GM11168 (cell line): ENCODE measurements around the gene ZMIZ2.
"Not testable (repeated sequence)": the region's sequence is repeated elsewhere in the genome, so short reads cannot be mapped to it uniquely, and the experiment has no call there.

Experiments used
- in situ Hi-C: fragments of 300-500 bp; cut with MboI; formaldehyde crosslinking; loops from one replicate; pipeline ENCODE4 v1.12.0; 2022; ENCODE audit warnings: low sequenced_read_pairs; ENCODE audit not compliant: unreplicated experiment

Gene ZMIZ2

GRCh38 chr7:44794331-44794730 lies 45.7 kb downstream of the ZMIZ2 start:
- in situ Hi-C loops: no loop called here

- in situ Hi-C loops: no loop called here
These were observed 47.4 kb downstream of the ZMIZ2 start for GRCh38 chr7:44796034-44796503.

- in situ Hi-C loops: no loop called here
These were observed 48.1 kb downstream of the ZMIZ2 start, which contains the start of gene PPIA for GRCh38 chr7:44796504-44797328. PPIA (plus strand) TSS chr7:44796681; CDS start chr7:44796725, 44 bp downstream.

GRCh38 chr7:44797329-44798258 lies 48.9 kb downstream of the ZMIZ2 start:
- in situ Hi-C loops: no loop called here

- in situ Hi-C loops: no loop called here
These were observed 50.1 kb downstream of the ZMIZ2 start for GRCh38 chr7:44798649-44799305.

- in situ Hi-C loops: no loop called here
These were observed 51.3 kb downstream of the ZMIZ2 start for GRCh38 chr7:44799939-44800338.

GRCh38 chr7:44801890-44802289 lies 53.2 kb downstream of the ZMIZ2 start:
- in situ Hi-C loops: no loop called here

GRCh38 chr7:44802418-44803025 lies 53.9 kb downstream of the ZMIZ2 start:
- in situ Hi-C loops: no loop called here

- in situ Hi-C loops: not testable (repeated sequence)
These were observed 55.3 kb downstream of the ZMIZ2 start for GRCh38 chr7:44803828-44804519.

GRCh38 chr7:44805950-44806349 lies 57.3 kb downstream of the ZMIZ2 start:
- in situ Hi-C loops: no loop called here

- in situ Hi-C loops: no loop called here
These were observed 60.3 kb downstream of the ZMIZ2 start for GRCh38 chr7:44808914-44809393.

- in situ Hi-C loops: no loop called here
These were observed 62.4 kb downstream of the ZMIZ2 start for GRCh38 chr7:44811093-44811492.

GRCh38 chr7:44811571-44811970 lies 62.9 kb downstream of the ZMIZ2 start:
- in situ Hi-C loops: no loop called here

- in situ Hi-C loops: no loop called here
These were observed 66.3 kb downstream of the ZMIZ2 start for GRCh38 chr7:44814919-44815318.

- in situ Hi-C loops: no loop called here
These were observed 70.6 kb downstream of the ZMIZ2 start for GRCh38 chr7:44819292-44819691.
